NCI-H1048 (cell line): Measurements from ENCODE around the gene ERC1.
"Not testable (repeated sequence)": the region's sequence is repeated elsewhere in the genome, so short reads cannot be mapped to it uniquely, and the experiment has no call there.

Experiments
- DNase-seq: peaks from one replicate; lab custom pipeline; 2025; lab: John Stamatoyannopoulos, UW

Gene ERC1

GRCh38 chr12:1189163-1189562 is 198.1 kb downstream of the ERC1 start:
- DNase-seq = no peak

- DNase-seq = no peak
Measured at GRCh38 chr12:1195513-1195912, 204.5 kb downstream of the ERC1 start.

GRCh38 chr12:1197264-1198018 is 206.4 kb downstream of the ERC1 start:
- no peak for DNase-seq

- not testable (repeated sequence) for DNase-seq
Measured at GRCh38 chr12:1198854-1199253, 207.8 kb downstream of the ERC1 start.

- DNase-seq = no peak
Measured at GRCh38 chr12:1199700-1200099, 208.7 kb downstream of the ERC1 start.

- no peak for DNase-seq
Measured at GRCh38 chr12:1201030-1201429, 210.0 kb downstream of the ERC1 start.

- no peak for DNase-seq
Measured at GRCh38 chr12:1201886-1202285, 210.9 kb downstream of the ERC1 start.

- no peak for DNase-seq
Measured at GRCh38 chr12:1203735-1204019, 212.7 kb downstream of the ERC1 start.

- DNase-seq = no peak
Measured at GRCh38 chr12:1204581-1205121, 213.6 kb downstream of the ERC1 start.

- DNase-seq = no peak
Measured at GRCh38 chr12:1205512-1206060, 214.6 kb downstream of the ERC1 start.

- no peak for DNase-seq
Measured at GRCh38 chr12:1206118-1206734, 215.2 kb downstream of the ERC1 start.

- no peak for DNase-seq
Measured at GRCh38 chr12:1207276-1207675, 216.3 kb downstream of the ERC1 start.

GRCh38 chr12:1208719-1209118 is 217.7 kb downstream of the ERC1 start:
- DNase-seq = not testable (repeated sequence)

GRCh38 chr12:1212526-1212925 is 221.5 kb downstream of the ERC1 start:
- DNase-seq = no peak

GRCh38 chr12:1213205-1213604 is 222.2 kb downstream of the ERC1 start:
- no peak for DNase-seq

- DNase-seq = no peak
Measured at GRCh38 chr12:1213618-1214205, 222.7 kb downstream of the ERC1 start.

GRCh38 chr12:1216560-1216959 is 225.5 kb downstream of the ERC1 start:
- DNase-seq = no peak

- no peak for DNase-seq
Measured at GRCh38 chr12:1217191-1217949, 226.3 kb downstream of the ERC1 start.

GRCh38 chr12:1218369-1218768 is 227.3 kb downstream of the ERC1 start:
- DNase-seq = no peak

GRCh38 chr12:1220127-1221092 is 229.4 kb downstream of the ERC1 start:
- DNase-seq = no peak
